Measurements from ENCODE around the gene SLC2A5. TPM values are rescaled to one million over a fixed set of nuclear protein-coding genes. Genes with fewer than 3 reads are reported as not detected.
A peak's percentile ranks its signal among the peaks of the same experiment; 100 is the strongest.

The SLC2A5 gene
- total RNA-seq, 1 donor from 2014 or later: 12.6 TPM

DNA sequence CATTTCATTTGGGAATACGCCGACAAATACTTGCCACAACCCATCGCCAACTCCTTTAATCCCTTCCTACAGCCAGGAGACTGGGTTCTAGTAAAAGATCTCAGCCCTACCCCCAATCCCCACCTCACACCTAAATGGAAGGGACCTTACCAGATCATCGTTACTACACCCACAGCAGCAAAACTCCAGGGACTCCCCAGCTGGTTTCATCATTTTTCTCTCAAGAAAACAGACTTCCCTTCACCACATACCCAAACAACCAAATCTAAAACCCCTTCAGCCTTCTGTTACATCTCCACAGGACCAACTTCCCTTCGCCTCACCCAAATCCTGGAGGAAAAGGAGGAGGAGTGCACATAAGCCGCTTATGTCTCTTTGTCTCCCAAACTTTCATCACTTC is 23.7 kb upstream of the SLC2A5 start:
- DNase-seq (ENCODE audit: low read depth): no peak

DNA sequence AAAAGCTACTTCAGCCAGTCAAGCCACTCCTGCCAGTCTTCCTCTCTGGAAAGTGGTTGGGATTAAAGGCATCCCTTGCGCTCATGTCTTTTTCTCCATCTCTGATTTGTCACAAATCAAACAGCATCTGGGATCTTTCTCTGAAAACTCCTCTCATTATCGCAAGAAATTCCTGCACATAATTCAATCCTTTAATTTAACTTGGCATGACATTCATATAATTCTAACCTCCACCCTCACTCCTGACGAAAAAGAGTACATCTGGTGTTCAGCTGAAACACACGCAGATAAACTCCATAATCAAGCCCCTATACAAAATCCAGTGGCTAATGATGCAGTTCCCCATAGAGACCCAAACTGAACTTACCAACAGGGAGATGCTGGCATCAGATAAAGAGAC is 19.4 kb upstream of the SLC2A5 start:
- DNase-seq (ENCODE audit: low read depth): no peak

DNA sequence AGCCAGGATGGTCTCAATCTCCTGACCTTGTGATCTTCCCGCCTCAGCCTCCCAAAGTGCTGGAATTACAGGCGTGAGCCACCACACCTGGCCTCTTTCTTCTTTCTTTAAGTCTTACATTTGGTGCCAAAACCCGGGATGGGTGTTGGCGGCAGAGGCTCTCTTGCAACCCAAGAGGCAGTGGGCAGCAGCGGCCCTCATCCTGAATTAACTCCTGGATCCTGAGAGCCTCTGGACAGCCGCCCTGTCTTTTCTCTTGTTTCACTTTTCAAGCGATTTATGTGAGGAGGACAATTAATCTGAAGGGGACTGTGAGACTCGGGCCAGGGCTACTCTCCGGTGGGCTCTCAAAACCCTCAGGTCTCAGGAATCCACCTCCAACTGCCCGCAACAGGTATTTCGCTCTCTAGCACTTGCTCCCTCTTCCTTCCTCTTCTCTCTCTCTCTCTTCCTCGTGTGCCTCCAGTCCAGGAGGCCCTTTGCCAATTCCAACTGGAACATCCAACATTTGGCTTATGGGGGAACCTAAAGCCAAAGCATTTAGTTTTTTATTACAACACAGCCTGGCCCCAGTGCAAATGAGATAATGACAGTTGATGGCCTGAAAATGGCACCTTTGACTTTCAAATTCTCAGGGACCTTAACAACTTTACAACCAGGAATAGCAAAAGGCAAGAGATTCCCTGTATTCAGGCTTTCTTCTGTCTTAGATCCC is 18.1 kb upstream of the SLC2A5 start:
- DNase-seq (ENCODE audit: low read depth): no peak

GRCh38 chr1:9086796-9087195 is 17.4 kb upstream of the SLC2A5 start:
- DNase-seq (ENCODE audit: low read depth): no peak

DNA sequence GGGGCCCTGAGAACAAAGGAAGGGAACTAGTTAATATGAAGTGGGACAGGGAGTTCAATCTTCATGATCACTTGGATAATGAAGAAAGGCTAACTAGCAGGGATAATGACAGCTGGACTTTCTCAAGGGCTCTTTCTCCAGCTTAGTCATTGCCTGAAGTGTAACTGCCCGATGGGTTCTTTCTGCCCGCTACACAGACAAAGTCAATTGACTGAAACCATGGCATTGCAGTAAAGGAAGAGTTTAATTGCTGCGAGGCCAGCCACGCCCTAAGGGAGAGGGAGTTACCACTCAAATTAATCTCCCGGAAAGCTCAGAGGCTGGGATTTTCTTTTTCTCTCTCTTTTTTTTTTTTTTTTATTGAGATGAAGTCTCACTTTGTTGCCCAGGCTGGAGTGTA is 16.6 kb upstream of the SLC2A5 start:
- no peak for DNase-seq (ENCODE audit: low read depth)

DNA sequence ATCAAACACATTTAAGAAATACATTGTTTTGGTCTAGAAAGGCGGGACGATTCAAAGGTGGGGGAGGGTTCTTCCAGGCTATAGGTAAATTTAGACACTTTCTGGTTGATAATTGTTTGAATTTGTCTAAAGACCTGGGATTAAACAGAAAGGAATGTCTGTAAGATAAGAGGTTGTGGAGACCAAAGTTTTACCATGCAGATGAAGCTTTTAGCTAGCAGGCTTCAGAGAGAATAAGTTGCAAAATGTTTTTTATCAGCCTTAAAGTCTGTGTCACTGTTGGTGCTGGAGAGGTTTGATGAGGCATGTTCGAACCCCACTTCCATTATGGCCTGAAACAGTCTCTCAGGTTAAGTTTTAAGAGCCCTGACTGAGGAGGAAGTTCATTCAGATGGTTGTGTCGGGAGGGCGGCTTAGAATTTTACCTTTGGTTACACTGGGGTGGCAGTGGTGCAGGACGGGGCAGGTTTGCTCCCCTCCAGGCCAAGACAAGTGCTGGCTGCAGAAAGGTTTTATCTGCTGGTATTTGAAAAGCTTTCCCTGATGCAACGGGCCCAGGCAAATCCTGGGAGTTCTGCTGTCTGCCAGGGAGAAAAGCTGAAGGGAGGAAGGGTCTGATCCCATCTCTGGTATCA is 16.0 kb upstream of the SLC2A5 start:
- no peak for DNase-seq (ENCODE audit: low read depth)

- DNase-seq (ENCODE audit: low read depth): peak; percentile 85
These were observed 15.5 kb upstream of the SLC2A5 start for GRCh38 chr1:9084906-9085305.

DNA sequence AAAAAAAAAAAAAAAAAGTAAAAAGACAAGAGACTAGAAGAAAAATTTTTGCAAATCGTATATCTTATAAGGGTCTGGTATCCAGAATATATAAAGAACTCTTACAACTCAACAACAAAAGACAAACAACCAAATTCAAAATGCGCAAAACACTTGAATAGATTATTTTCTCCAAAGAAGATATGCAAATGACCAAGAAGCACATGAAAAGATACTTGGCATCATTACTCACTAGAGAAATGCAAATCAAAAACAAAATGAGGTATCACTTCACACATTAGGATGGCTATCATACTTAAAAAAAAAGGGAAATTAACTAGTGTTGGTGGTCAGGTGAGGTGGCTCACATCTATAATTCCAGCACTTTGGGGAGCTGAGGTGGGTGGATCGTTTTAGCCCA is 12.0 kb upstream of the SLC2A5 start:
- no peak for DNase-seq (ENCODE audit: low read depth)

DNA sequence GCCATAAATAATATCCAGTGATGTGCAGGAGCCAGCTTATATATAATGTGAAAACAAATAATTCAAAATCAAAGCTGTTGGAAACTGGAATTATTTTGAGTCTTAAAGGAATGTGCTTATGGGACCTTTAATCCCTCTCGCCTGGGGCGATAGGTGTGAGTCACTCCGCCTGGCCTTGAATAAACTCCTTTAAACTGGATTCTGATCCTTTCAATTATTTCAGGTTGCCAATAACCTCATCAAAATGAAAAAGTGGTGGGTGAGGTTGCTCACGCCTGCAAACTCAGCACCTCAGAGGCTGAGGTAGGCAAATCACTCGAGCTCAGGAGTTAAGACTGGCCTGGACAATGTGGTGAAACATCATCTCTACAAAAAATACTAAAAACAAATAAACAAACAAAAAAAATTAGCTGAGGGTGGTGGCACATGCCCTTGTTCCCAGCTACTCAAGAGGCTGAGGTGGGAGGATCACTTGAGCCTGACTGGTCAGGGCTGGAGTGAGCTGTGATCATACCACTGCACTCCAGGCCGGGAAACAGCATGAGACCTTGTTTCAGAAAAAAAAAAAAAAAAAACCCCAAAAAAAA is 11.4 kb upstream of the SLC2A5 start:
- DNase-seq (ENCODE audit: low read depth): no peak

DNA sequence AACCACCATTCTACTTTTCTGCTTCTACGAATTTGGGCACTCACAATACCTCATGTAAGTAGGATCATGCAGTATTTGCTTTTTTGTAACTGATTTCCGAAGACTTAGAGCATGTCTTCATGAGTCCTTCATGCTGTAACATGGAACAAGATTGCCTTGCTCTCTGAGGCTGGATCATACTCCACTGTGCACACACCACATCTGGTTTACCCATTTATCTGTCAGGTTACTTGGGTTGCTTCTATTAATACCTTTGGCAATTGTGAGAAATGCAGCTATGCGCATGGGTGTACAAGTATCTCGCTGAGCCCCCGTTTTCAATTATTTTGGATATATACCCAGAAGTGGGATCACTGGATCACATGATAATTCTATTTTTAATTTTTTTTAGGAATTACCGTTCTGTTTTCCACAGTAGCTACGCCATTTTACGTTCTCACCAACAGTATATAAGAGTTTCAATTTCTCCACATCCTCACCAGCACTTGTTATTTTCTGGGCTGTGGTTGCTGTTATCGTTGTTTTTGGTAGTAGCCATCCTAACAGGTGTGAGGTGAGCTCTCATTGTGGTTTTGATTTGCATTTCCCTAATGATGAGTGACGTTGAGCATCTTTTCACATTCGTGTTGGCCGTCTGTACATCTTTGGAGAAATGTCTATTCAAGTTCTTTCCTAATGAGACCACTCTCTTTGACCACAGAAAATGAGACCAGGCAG is 10.7 kb upstream of the SLC2A5 start:
- no peak for DNase-seq (ENCODE audit: low read depth)

- peak; percentile 65 for DNase-seq (ENCODE audit: low read depth)
These were observed 9.5 kb upstream of the SLC2A5 start for GRCh38 chr1:9078752-9079500.

DNA sequence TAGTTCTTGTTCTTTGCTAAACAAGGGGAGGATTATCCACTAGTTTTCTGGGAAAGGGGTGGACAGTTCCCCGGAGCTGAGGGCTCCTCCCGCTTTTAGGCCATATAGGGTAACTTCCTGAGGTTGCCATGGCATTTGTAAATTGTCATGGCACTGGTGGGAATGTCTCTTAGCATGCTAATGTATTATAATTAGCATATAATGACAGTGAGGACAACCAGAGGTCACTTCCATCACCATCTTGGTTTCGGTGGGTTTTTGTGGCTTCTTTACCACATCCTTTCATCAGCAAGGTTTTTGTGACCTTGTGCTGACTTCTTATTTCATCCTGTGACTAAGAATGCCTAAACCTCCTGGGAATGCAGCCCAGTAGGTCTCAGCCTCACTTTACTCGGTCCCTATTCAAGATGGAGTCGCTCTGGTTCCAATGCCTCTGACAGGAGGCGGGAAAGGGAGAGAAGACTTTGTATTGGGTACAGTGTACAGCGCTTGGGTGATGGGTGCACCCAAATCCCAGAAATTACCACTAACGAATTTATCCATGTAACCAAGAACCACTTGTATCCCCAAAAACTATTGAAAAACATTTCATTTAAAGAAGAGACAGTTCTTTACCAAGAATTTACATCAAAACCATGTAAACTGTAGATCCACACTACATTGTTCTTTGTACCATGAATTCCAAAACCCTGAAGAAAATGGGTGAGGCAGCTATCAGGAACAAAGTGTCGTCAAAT is 8.7 kb upstream of the SLC2A5 start:
- peak; percentile 88 for DNase-seq (ENCODE audit: low read depth)

GRCh38 chr1:9075022-9075421 is 5.6 kb upstream of the SLC2A5 start:
- DNase-seq (ENCODE audit: low read depth): no peak

DNA sequence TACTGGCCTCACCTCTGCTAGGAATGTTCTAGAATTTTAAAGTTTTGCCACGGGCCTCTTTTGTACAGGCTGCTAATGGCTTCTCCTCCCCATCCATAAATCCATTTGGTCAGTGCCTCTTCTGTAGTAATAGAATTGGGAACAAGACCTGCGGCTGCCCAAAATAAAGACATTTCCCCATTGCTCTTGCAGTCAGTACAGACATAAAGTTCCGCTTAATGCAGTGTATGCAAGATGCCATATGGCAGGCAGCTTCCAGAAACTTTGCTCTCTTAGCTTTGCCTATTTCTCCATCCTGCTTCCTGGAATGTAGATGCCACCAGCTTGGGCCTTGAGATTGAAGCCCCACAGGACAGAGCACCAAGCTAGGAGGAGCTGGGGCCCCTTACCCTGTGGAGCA is 3.7 kb upstream of the SLC2A5 start:
- no peak for DNase-seq (ENCODE audit: low read depth)

DNA sequence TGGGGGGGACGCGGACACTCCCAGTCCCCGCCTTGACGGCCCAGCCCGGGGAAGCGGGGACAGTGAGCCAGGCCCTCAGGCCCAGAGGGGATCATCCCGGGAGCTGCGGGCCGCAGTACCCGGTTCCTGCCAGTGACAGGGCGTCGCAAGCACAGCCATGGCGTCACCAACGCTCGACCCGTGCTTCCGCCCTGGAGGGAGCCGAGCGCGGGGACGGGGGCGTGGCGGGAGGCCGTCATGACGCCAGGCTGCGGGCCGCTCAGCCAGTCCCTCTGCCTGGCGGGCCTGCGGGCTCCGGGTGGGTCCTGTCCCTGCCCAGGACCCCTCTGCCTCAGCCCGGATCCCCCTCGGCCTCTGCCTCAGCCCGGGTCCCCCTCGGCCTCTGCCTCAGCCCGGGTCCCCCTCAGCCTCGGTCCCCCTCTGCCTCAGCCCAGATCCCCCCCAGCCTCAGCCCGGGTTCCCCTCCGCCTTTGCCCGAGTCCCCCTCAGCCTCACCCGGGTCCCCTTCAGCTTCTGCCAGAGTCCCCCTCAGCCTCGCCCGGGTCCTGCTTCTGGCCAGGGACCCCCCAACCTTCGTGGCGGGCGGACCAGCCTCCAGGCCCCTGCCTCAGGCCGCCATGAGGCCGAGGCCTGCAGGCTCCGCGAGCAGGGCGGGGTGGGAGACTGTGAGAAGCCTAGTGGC is 2.3 kb upstream of the SLC2A5 start:
- no peak for DNase-seq (ENCODE audit: low read depth)

DNA sequence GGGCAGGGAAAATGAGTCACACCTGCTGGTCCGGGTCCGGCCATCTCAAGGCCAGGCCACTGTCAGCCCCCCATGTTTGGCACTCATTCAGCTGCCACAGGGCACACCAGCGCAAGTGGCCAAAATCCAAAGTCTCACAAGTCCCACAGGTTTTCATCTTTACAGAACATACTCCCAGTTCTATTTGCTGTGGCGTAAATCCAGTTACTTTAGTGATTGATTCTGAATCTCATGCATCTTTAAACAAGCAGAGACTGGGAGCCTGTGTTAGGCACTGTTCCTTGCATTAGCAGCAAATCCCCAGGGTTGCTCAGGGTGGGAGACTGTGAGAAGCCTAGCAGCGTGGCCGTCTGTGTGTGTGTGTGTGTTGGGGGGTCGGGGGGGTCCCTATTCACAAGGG is 1.1 kb upstream of the SLC2A5 start:
- DNase-seq (ENCODE audit: low read depth): no peak

DNA sequence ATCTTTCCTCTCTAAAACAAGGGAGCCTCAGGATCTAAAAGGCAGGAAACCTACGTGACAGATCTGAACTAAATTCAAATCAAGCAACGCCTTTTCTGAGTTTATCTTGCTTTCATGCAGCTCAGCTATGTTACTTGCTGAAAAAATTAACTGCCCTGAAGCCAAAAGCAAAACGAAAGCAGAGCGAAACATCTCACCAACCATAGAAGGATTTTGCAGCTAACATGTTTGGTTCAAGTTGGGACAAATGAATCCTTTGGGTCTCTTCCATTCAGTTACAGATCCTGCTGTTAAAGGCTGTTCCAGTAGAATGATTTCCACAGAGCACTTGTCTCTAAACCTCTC is 482 bp downstream of the SLC2A5 start:
- DNase-seq (ENCODE audit: low read depth): no peak

DNA sequence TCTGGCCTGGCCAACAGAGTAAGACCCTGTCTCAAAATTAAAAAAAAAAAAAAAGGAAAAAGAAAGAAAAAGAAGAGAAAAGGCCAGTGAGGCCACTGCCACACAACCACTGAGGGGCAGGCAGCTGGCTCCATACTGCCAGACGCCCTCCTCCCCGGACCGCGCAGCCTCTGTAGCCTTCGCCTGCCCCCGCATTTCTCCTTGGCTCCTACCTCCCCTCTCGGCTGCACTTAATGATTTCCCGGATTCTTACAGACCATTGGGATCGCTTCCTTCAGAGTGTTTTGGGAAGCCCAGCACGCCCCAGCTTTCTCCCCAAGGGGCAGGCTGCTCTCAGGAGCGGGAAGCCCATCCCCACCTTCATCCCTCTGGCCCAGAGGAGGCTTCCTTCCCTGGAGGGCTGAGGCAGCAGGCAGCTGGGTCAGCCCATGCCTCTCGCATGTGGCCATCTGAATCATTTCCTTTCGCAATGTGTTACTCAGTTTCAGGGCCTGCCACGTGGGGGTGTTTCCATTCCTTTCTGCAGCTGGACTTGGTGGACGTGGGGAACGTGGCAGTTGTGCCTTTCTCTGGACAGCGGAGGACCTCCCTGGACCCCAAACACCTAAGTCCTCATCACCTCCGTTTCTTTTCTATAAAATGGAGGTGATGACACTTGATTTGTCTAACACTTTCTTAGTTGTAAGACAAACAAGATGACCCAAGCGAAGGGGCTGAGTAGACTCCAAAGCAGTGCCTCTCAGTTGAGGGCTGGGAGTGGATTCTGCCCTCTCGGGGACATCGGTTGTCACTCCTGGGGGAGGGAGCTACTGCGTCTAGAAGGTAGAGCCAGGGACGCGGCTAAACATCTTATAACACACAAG is 2.3 kb downstream of the SLC2A5 start:
- peak; percentile 59 for DNase-seq (ENCODE audit: low read depth)

GRCh38 chr1:9065213-9065751 is 4.2 kb downstream of the SLC2A5 start:
- no peak for DNase-seq (ENCODE audit: low read depth)

Data from myocyte (in vitro differentiated cells).